IPS-11a (cell line): ENCODE results near the gene ATP4A.

Experiments
- H3K4me3 ChIP-seq: one replicate; pipeline ENCODE4 v1.5.1; 2013; ENCODE audit warnings: low read depth, low read length, control low read depth

The ATP4A gene

DNA sequence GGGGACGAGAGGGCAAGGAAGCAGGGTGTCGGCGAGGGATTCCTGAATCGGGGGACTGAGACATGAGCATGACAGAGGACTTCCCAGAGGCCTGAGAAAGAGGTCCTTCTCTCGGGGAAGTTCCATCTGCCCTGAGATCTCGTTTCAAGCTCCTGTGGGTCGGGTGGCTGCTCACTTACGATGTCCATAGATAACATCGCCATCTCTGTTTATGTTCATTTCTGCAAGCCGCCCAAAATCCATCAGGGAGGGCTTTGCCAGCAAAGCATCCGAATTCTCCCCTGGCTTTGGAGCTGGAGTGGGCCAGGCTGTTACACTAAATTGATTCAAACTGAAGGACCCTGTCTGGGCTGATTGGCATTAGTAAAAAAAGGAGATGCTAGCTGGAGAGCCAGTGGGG lies 55.9 kb downstream of the ATP4A start:
- H3K4me3 ChIP-seq: no peak overlapping the region

DNA sequence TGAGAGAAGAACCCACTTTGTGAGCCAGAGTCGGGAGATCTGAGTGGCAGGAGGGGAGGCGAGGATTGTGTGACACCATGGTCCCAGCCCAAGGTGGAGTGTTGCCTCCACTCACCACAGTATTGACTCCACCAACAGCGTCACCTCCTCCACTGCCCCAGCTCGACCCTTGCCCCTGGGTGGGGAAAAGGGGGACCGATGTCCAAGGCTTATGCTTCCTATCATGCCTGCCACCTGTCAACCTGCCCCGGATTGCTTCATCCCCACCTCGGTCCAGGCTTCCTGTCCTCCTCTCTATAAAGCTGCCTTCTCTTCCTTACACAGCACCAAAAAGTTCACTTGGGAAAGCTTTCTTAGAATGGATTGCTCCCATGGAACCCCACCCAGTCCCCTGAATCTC lies 57.4 kb downstream of the ATP4A start:
- no peak overlapping the region for H3K4me3 ChIP-seq

DNA sequence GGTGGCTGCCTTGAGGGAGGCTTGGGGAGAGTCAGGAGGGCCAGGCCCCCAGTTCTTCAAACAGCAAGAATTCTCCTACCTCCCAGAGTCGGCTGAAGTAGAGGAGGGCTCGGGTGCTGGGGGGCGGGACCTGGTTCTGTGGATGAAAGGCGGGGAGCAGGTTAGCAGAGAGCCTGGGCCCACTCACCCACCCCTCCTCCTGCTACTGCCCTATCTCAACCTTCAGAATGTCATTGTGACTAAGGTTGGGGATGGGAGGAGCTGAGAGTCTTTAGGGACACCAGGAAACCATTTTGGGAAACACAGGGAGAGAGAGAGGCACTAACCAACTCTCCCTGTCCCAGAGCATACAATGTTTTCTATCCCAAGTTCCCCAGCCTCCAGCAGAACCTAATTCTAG lies 60.7 kb downstream of the ATP4A start:
- H3K4me3 ChIP-seq: no peak overlapping the region

DNA sequence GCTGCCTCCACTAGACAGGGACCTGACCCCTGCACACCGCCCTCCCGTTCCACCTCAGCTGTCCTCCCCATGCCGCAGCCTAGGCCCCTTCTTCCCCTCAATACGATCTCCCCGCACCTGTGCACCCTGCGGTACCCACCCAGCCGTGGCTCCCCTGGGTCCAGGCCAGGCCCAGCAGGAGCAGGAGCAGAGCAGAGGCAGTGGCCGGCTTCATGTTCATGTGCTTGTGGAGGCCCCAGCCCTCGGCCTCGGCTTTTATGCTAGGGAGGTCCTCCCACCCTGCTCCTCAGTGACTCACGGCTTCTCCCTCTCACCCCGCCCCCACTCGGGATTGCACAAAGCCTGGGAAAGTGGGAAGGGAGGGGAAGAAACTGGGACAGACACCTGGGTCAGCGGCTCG lies 61.8 kb downstream of the ATP4A start:
- H3K4me3 ChIP-seq: no peak overlapping the region

DNA sequence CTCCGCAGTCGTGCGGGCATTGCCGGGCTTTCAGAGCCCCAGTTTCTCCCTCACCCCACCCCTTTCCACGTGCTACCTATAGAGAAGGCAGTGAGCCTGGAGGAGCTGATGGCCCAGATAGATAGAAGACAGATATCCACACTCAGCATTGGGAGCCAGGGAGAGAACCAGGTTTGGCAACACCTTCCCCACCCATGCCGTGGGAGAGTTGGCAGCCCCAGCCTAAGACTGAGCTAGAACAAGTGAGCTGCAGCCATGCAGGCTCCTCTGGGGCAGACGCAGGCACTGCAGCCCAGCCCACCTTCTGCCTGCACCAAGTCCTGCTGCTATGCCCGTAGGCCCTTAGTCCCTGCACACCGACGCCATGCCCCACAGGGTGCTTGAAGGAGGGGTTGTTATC lies 62.8 kb downstream of the ATP4A start:
- H3K4me3 ChIP-seq: no peak overlapping the region
